Measurements from ENCODE around the gene RAMP1.

The RAMP1 gene

GRCh38 chr2:237878321-237879057 lies 19.1 kb downstream of the RAMP1 start:
- no peak for FAIRE-seq

GRCh38 chr2:237879058-237879430 lies 19.6 kb downstream of the RAMP1 start:
- FAIRE-seq, result no peak

- no peak for FAIRE-seq
Observed at GRCh38 chr2:237879991-237880560, 20.7 kb downstream of the RAMP1 start.

- FAIRE-seq, result no peak
Observed at GRCh38 chr2:237882510-237883481, 23.4 kb downstream of the RAMP1 start.

GRCh38 chr2:237883951-237884446 lies 24.6 kb downstream of the RAMP1 start:
- no peak for FAIRE-seq

- no peak for FAIRE-seq
Observed at GRCh38 chr2:237884681-237885080, 25.3 kb downstream of the RAMP1 start.

- no peak for FAIRE-seq
Observed at GRCh38 chr2:237885111-237885930, 25.9 kb downstream of the RAMP1 start.

- no peak for FAIRE-seq
Observed at GRCh38 chr2:237885931-237886684, 26.7 kb downstream of the RAMP1 start.

GRCh38 chr2:237886685-237887481 lies 27.5 kb downstream of the RAMP1 start:
- no peak for FAIRE-seq

GRCh38 chr2:237888389-237888788 lies 29.0 kb downstream of the RAMP1 start:
- FAIRE-seq, result no peak

GRCh38 chr2:237889016-237889415 lies 29.6 kb downstream of the RAMP1 start:
- FAIRE-seq, result no peak

- FAIRE-seq, result no peak
Observed at GRCh38 chr2:237889811-237890210, 30.4 kb downstream of the RAMP1 start.

- FAIRE-seq, result no peak
Observed at GRCh38 chr2:237892478-237892877, 33.1 kb downstream of the RAMP1 start.

- no peak for FAIRE-seq
Observed at GRCh38 chr2:237892984-237893595, 33.7 kb downstream of the RAMP1 start.

GRCh38 chr2:237894396-237894979 lies 35.1 kb downstream of the RAMP1 start:
- no peak for FAIRE-seq

GRCh38 chr2:237894986-237895543 lies 35.6 kb downstream of the RAMP1 start:
- no peak for FAIRE-seq

- no peak for FAIRE-seq
Observed at GRCh38 chr2:237895544-237896506, 36.4 kb downstream of the RAMP1 start.

- no peak for FAIRE-seq
Observed at GRCh38 chr2:237896507-237896892, 37.1 kb downstream of the RAMP1 start.
